Islet precursor cell (in vitro differentiated cells): Measurements from ENCODE around the gene GTF2F1.
"Not testable (repeated sequence)": the region's sequence is repeated elsewhere in the genome, so short reads cannot be mapped to it uniquely, and the experiment has no call there.

Experiments
- DNase-seq: peaks from one replicate; pipeline ENCODE4 v3.0.0-alpha.2; 2018

GTF2F1 gene

DNA sequence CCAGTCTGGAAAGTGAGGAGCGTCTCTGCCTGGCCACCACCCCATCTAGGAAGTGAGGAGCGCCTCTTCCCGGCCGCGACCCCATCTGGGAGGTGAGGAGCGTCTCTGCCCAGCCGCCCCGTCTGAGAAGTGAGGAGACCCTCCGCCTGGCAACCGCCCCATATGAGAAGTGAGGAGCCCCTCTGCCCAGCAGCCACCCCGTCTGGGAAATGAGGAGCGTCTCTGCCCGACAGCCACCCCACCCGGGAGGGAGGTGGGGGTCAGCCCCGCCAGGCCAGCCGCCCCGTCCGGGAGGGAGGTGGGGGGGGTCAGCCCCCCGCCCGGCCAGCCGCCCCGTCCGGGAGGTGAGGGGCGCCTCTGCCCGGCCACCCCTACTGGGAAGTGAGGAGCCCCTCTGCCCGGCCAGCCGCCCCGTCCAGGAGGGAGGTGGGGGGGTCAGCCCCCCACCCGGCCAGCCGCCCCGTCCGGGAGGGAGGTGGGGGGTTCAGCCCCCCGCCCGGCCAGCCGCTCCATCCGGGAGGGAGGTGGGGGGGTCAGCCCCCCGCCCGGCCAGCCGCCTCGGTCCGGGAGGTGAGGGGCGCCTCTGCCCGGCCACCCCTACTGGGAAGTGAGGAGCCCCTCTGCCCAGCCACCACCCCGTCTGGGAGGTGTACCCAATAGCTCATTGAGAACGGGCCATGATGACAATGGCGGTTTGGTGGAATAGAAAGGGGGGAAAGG is 37.5 kb downstream of the GTF2F1 start:
- not testable (repeated sequence) for DNase-seq

GRCh38 chr19:6354098-6354674 is 38.8 kb downstream of the GTF2F1 start:
- DNase-seq: no peak

- no peak for DNase-seq
Measured at GRCh38 chr19:6352381-6353165, 40.4 kb downstream of the GTF2F1 start.

DNA sequence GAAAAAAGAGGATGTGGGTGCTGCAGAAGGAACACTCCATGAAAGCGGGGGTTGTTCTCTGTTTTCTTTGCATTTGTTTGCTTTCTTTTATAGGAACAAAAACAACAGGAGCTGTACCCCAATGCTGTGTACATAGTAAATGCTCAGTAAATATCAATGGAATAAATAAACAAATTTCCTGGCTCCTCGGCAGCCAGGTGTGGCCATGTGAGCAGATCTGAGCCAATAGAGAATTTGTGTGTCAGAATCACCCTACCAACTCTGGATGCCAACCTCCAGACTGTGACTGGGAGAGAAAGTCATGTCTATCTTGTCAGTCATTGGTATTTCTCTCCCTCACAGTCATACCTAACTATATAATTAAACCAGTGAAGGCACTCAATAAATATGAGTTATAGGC is 42.3 kb downstream of the GTF2F1 start:
- DNase-seq: no peak

- DNase-seq: not testable (repeated sequence)
Measured at GRCh38 chr19:6349271-6349670, 43.7 kb downstream of the GTF2F1 start.

- no peak for DNase-seq
Measured at GRCh38 chr19:6343462-6343861, 49.5 kb downstream of the GTF2F1 start.

GRCh38 chr19:6340493-6341201 is 52.3 kb downstream of the GTF2F1 start:
- DNase-seq: no peak

GRCh38 chr19:6334490-6335285 is 58.3 kb downstream of the GTF2F1 start:
- DNase-seq: no peak

DNA sequence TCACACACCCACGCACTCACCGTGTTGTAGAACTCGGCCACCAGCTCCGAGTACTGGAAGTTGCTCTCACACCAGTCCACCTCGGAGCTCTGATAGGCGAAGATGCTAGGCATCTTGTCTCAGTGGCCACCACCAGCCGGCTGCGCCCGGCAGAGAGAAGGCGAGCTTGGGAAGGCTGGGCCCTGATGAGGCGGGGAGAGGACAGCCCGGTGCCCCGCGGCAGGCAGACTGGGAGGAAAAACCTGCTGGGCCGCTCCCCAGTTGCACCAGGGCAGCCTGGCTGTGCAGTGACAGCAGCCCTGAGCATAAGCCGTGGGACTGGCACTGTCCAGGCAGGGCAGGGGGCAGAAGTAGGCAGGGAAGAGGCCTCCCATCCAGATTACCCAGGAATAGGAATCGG is 59.5 kb downstream of the GTF2F1 start, which contains the start of gene ACER1:
TSS of gene ACER1 (minus strand) at position 174 of the 400 bp plus-strand sequence. CDS start at position 113, 61 bp downstream.
- no peak for DNase-seq
